K562 (cell line): ENCODE measurements around the gene CAMP. TPM values are rescaled to one million over a fixed set of nuclear protein-coding genes. Genes with fewer than 3 reads are reported as not detected.

Experiments
- CHD1 ChIP-seq: fragments of 200-600 bp; sonication (generic); IDR thresholded peaks from one replicate; pipeline ENCODE4 v1.6.1; 2012; ENCODE audit warnings: mild to moderate bottlenecking, moderate library complexity, low read length, inconsistent platforms
- CUX1 ChIP-seq: fragments of 200-800 bp; sonication (Bioruptor generic); IDR thresholded peaks from 2 replicates; pipeline ENCODE4 v1.6.1; 2016; ENCODE audit warnings: missing genetic modification characterization, missing compliant biosample characterization
- E2F4 ChIP-seq: sonication (generic); formaldehyde crosslinking; IDR thresholded peaks from 2 replicates; pipeline ENCODE4 v1.8.0; 2022; ENCODE audit warnings: mild to moderate bottlenecking, low read depth, missing genetic modification reagents
- ESRRA ChIP-seq: fragments of 450-650 bp; IDR thresholded peaks from 2 replicates; pipeline ENCODE4 v1.6.1; 2014; ENCODE audit warnings: low read depth, mild to moderate bottlenecking, moderate library complexity, borderline replicate concordance
- KAT2B ChIP-seq: IDR thresholded peaks from one replicate; pipeline ENCODE4 v1.6.1; 2012; ENCODE audit warnings: low read depth, mild to moderate bottlenecking, control low read depth, inconsistent platforms, low read length, moderate library complexity
- MYC ChIP-seq, 2 experiments: fragments of 250-450 bp in 1 of 2; sonication (Bioruptor Pico) in 1 of 2; IDR thresholded peaks; 2 replicates each; pipeline versions ENCODE4 v1.5.1 to v1.6.1; 2012 to 2021; ENCODE audit warnings: low read depth in 2 of 2, borderline replicate concordance in 1 of 2, improper control_type of control experiment in 1 of 2, low read length in 1 of 2, mild to moderate bottlenecking in 1 of 2, moderate library complexity in 1 of 2
- NELFE ChIP-seq: IDR thresholded peaks from 2 replicates; pipeline ENCODE4 v1.6.1; 2011; ENCODE audit warnings: mild to moderate bottlenecking; ENCODE audit not compliant: insufficient read depth, insufficient read length
- NFYB ChIP-seq: IDR thresholded peaks from 2 replicates; pipeline ENCODE4 v1.6.1; 2011; ENCODE audit warnings: mild to moderate bottlenecking, moderate library complexity; ENCODE audit not compliant: insufficient read length; ENCODE audit errors: extremely low read depth
- POLR2H ChIP-seq: IDR thresholded peaks from 2 replicates; pipeline ENCODE4 v1.6.1; 2016; ENCODE audit warnings: missing genetic modification characterization, low read depth, mild to moderate bottlenecking, control low read depth, missing compliant biosample characterization, moderate library complexity
- RBBP5 ChIP-seq: fragments of 200-600 bp; sonication (generic); IDR thresholded peaks from 2 replicates; pipeline ENCODE4 v1.6.1; 2012; ENCODE audit warnings: borderline replicate concordance, mild to moderate bottlenecking, low read length, control low read depth, inconsistent platforms; ENCODE audit not compliant: insufficient read depth, poor library complexity, severe bottlenecking
- SIX5 ChIP-seq, 2 experiments: IDR thresholded peaks; 2 replicates each; pipeline ENCODE4 v1.6.1; 2011; ENCODE audit warnings: low read length in 2 of 2, borderline replicate concordance in 1 of 2, low read depth in 1 of 2, mild to moderate bottlenecking in 1 of 2, moderate library complexity in 1 of 2; ENCODE audit not compliant: insufficient read depth in 1 of 2
- SMARCB1 ChIP-seq: IDR thresholded peaks from 2 replicates; pipeline ENCODE4 v1.6.1; 2011; ENCODE audit warnings: improper control_type of control experiment, low read depth; ENCODE audit not compliant: insufficient read length
- SMC3 ChIP-seq: conservative IDR thresholded peaks from 2 replicates; pipeline ENCODE4 v1.6.1; 2011; ENCODE audit warnings: low read depth, low read length, improper control_type of control experiment; ENCODE audit not compliant: insufficient read depth
- SOX6 ChIP-seq: fragments of 450-650 bp; IDR thresholded peaks from 2 replicates; pipeline ENCODE4 v1.6.1; 2014; ENCODE audit warnings: mild to moderate bottlenecking
- TSC22D4 ChIP-seq: fragments of 450-650 bp; IDR thresholded peaks from 2 replicates; pipeline ENCODE4 v1.6.1; 2016; ENCODE audit warnings: missing genetic modification characterization, missing biosample characterization, control low read depth
- XRCC4 ChIP-seq: IDR thresholded peaks from one replicate; pipeline ENCODE4 v1.6.1; 2011; ENCODE audit not compliant: insufficient read depth, insufficient read length; ENCODE audit errors: extremely low read depth
- ZBTB34 ChIP-seq: fragments of 250-450 bp; sonication (Bioruptor Pico); IDR thresholded peaks from 2 replicates; pipeline ENCODE4 v1.8.0; 2021; ENCODE audit warnings: mild to moderate bottlenecking, moderate library complexity
- ZNF212 ChIP-seq: fragments of 450-650 bp; formaldehyde crosslinking; IDR thresholded peaks from 2 replicates; pipeline ENCODE4 v1.4.0; 2020; ENCODE audit warnings: mild to moderate bottlenecking
- polyA plus RNA-seq, 8 experiments: library from polyadenylated mRNA; depleted of rRNA in 4 of 8; stranded (reverse) in 5 of 8; unstranded in 3 of 8; fragments of >200 nt; fragmentation: Nextera tagmentation in 2 of 8; fragmentation: Illumina TruSeq in 1 of 8; extraction: Ambion mirVana in 2 of 8; extraction: Trizol in 1 of 8; gene quantifications; 2 replicates each; pipeline versions ENCODE4 v1.2.1 to v1.2.3, GENCODE V29; 2011 to 2014; ENCODE audit warnings: inconsistent platforms in 1 of 8, missing spikeins in 1 of 8
- total RNA-seq, 7 experiments: library from RNA; depleted of rRNA in 6 of 7; stranded (reverse); fragments of >200 nt in 6 of 7; fragmentation: Illumina TruSeq in 2 of 7; extraction: Trizol in 2 of 7; gene quantifications; 2 replicates each; pipeline versions ENCODE4 v1.2.1 to v1.2.3, GENCODE V29; 2011 to 2021; ENCODE audit warnings: low replicate concordance in 1 of 7

Gene CAMP
- total and polyA plus RNA-seq, 9 of the 15 experiments (the other 6 are each of a cell fraction or from before 2014, with no cell fraction given), result 0.22 TPM; not detected in 8

- no peak for TF ChIP-seq POLR2H (tag)
- 0 out of 2 replicates have a peak, but pooled peaks have one; percentile 69 for TF ChIP-seq CUX1 (CRISPR knock-in tag)
- TF ChIP-seq XRCC4, result no peak
- no peak for TF ChIP-seq SOX6
- no peak for TF ChIP-seq CHD1
- no peak for TF ChIP-seq KAT2B
- TF ChIP-seq SMARCB1, result no peak
- no peak for TF ChIP-seq RBBP5
- no peak for TF ChIP-seq NFYB
- no peak for TF ChIP-seq SIX5 (IDR thresholded peaks at IDR 0.05; ENCODE audit: borderline replicate concordance in 1 of 2, insufficient read depth in 1 of 2, low read depth in 1 of 2, low read length in 2 of 2)
- peak; percentile 85; the same call in 1 of the 2 replicates for TF ChIP-seq E2F4 (CRISPR knock-in tag)
- TF ChIP-seq MYC (IDR thresholded peaks at IDR 0.05; ENCODE audit: low read depth, low read length), result peak; percentile 98
- peak; percentile 48; the same call in 1 of the 2 replicates for TF ChIP-seq MYC (CRISPR knock-in tag; IDR thresholded peaks at IDR 0.05; ENCODE audit: borderline replicate concordance, low read depth)
- TF ChIP-seq ZBTB34 (CRISPR knock-in tag), result no peak
- no peak for TF ChIP-seq SMC3
- no peak for TF ChIP-seq NELFE
- no peak for TF ChIP-seq TSC22D4
- TF ChIP-seq ZNF212 (CRISPR knock-in tag), result no peak
- TF ChIP-seq ESRRA, result no peak
Observed at GRCh38 chr3:48240000-48240963, 17.0 kb downstream of the CAMP start (continued).
